H1 (cell line): ENCODE measurements around the gene ARL6IP5. TPM values are rescaled to one million over a fixed set of nuclear protein-coding genes. Genes with fewer than 3 reads are reported as not detected.

Source experiments
- CTCF ChIA-PET: fragments of 300-600 bp; sonication (Branson Sonifier 250); formaldehyde crosslinking; loops from one replicate; lab custom pipeline; 2021; ENCODE audit not compliant: partially characterized antibody; lab: Charles Lee
- POLR2A ChIA-PET: fragments of 300-600 bp; sonication (Branson Sonifier 250); formaldehyde crosslinking; loops from one replicate; lab custom pipeline; 2021; ENCODE audit warnings: inconsistent platforms; ENCODE audit not compliant: partially characterized antibody; lab: Charles Lee
- DNase-seq, 2 experiments: peaks; one replicate each; pipeline versions ENCODE4 v3.0.0 to v3.0.0-alpha.2; 2010 to 2022; ENCODE audit warnings: low spot score in 2 of 2, low read depth in 1 of 2, mixed read lengths in 1 of 2
- FAIRE-seq: peaks from 2 replicates; lab custom pipeline; 2011; peaks lifted over from hg19 to GRCh38; lab: Jason Lieb, UNC
- H2AFZ ChIP-seq: 2 replicates; pipeline ENCODE4 v1.8.1; 2012; ENCODE audit warnings: low read length, inconsistent platforms
- H2AK5ac ChIP-seq: 2 replicates; pipeline ENCODE4 v1.6.1; 2013; ENCODE audit warnings: low read depth, low read length
- H2BK120ac ChIP-seq: replicated peaks from 2 replicates; pipeline ENCODE3; 2013; ENCODE audit warnings: low read depth, low read length, inconsistent platforms
- H2BK12ac ChIP-seq: 2 replicates; pipeline ENCODE4 v1.6.1; 2013; ENCODE audit warnings: low read depth, low read length
- H2BK15ac ChIP-seq: 2 replicates; pipeline ENCODE4 v1.6.1; 2013; ENCODE audit warnings: low read length
- H2BK20ac ChIP-seq: 2 replicates; pipeline ENCODE4 v1.6.1; 2013; ENCODE audit warnings: low read length
- H2BK5ac ChIP-seq: 2 replicates; pipeline ENCODE4 v1.6.1; 2013; ENCODE audit warnings: low read depth, low read length
- H3K14ac ChIP-seq: 2 replicates; pipeline ENCODE4 v1.6.1; 2013; ENCODE audit warnings: inconsistent platforms; ENCODE audit not compliant: insufficient read length
- H3K18ac ChIP-seq: 2 replicates; pipeline ENCODE4 v1.6.1; 2013; ENCODE audit warnings: low read length; ENCODE audit errors: extremely low read depth
- H3K23ac ChIP-seq: 2 replicates; pipeline ENCODE4 v1.6.1; 2013; ENCODE audit warnings: inconsistent platforms; ENCODE audit not compliant: insufficient read length
- H3K23me2 ChIP-seq: 2 replicates; pipeline ENCODE4 v1.6.1; 2013; ENCODE audit warnings: low read depth, low read length
- H3K27ac ChIP-seq: 2 replicates; pipeline ENCODE4 v1.6.1; 2011; ENCODE audit warnings: low read depth, low read length, inconsistent platforms
- H3K27me3 ChIP-seq, 4 experiments: replicated peaks in 1 of 4; 1 replicate in 1 of 4; 2 replicates in 3 of 4; pipeline versions ENCODE4 v1.6.1 to v1.8.1; 2011 to 2013; ENCODE audit warnings: low read length in 3 of 4, mild to moderate bottlenecking in 3 of 4, inconsistent platforms in 2 of 4, mixed read lengths in 2 of 4, moderate library complexity in 1 of 4; ENCODE audit not compliant: control insufficient read depth in 3 of 4, insufficient read depth in 3 of 4; ENCODE audit errors: extremely low read depth in 1 of 4
- H3K36me3 ChIP-seq, 4 experiments: 2 replicates each; pipeline versions ENCODE4 v1.6.1 to v1.8.1; 2011 to 2013; ENCODE audit warnings: mild to moderate bottlenecking in 4 of 4, low read length in 3 of 4, moderate library complexity in 2 of 4, control low read depth in 1 of 4, inconsistent platforms in 1 of 4; ENCODE audit not compliant: insufficient read depth in 4 of 4, control insufficient read depth in 2 of 4
- H3K4ac ChIP-seq: replicated peaks from 2 replicates; pipeline ENCODE3; 2013; ENCODE audit warnings: low read length, low read depth, mixed read lengths, inconsistent platforms; ENCODE audit not compliant: insufficient read length
- H3K4me1 ChIP-seq, 4 experiments: replicated peaks in 1 of 4; 1 replicate in 1 of 4; 2 replicates in 3 of 4; pipeline versions ENCODE4 v1.6.1 to v1.8.1; 2011 to 2013; ENCODE audit warnings: low read length in 3 of 4, inconsistent platforms in 2 of 4, mixed read lengths in 1 of 4; ENCODE audit not compliant: insufficient read depth in 4 of 4, control insufficient read depth in 3 of 4
- H3K4me2 ChIP-seq, 2 experiments: 2 replicates each; pipeline versions ENCODE4 v1.6.1 to v1.8.1; 2011 to 2013; ENCODE audit warnings: low read depth in 2 of 2, low read length in 2 of 2, control low read depth in 1 of 2, inconsistent platforms in 1 of 2, mild to moderate bottlenecking in 1 of 2; ENCODE audit not compliant: insufficient read depth in 1 of 2
- H3K4me3 ChIP-seq, 4 experiments: fragments of 200-600, 300-600 bp in 1 of 4; sonication (generic), shearing (Covaris generic), sonication (Bioruptor Twin) in 1 of 4; 2 replicates each; pipeline versions ENCODE4 v1.5.1 to v1.8.1; 2011 to 2016; ENCODE audit warnings: low read length in 4 of 4, low read depth in 3 of 4, control low read depth in 2 of 4, inconsistent platforms in 2 of 4, mild to moderate bottlenecking in 2 of 4, mixed read lengths in 1 of 4, moderate library complexity in 1 of 4; ENCODE audit not compliant: insufficient read depth in 2 of 4; ENCODE audit errors: extremely low read depth in 1 of 4
- H3K56ac ChIP-seq: replicated peaks from 2 replicates; pipeline ENCODE3; 2013; ENCODE audit warnings: low read depth, mild to moderate bottlenecking, mixed read lengths, low read length, inconsistent platforms; ENCODE audit not compliant: insufficient read length
- H3K79me1 ChIP-seq: 2 replicates; pipeline ENCODE4 v1.6.1; 2013; ENCODE audit warnings: low read depth, low read length, control low read depth
- H3K79me2 ChIP-seq, 2 experiments: 2 replicates each; pipeline versions ENCODE4 v1.6.1 to v1.8.1; 2012 to 2013; ENCODE audit warnings: low read length in 2 of 2, mild to moderate bottlenecking in 2 of 2, inconsistent platforms in 1 of 2; ENCODE audit not compliant: insufficient read depth in 2 of 2, control insufficient read depth in 1 of 2
- H3K9ac ChIP-seq, 4 experiments: replicated peaks in 1 of 4; 1 replicate in 1 of 4; 2 replicates in 3 of 4; pipeline versions ENCODE4 v1.6.1 to v1.8.1; 2011 to 2013; ENCODE audit warnings: low read depth in 3 of 4, low read length in 3 of 4, control low read depth in 2 of 4, mild to moderate bottlenecking in 2 of 4, moderate library complexity in 2 of 4, inconsistent platforms in 1 of 4; ENCODE audit errors: extremely low read depth in 1 of 4
- H3K9me3 ChIP-seq, 2 experiments: 2 replicates each; pipeline versions ENCODE4 v1.6.1 to v1.8.1; 2012 to 2013; ENCODE audit warnings: mild to moderate bottlenecking in 2 of 2, moderate library complexity in 2 of 2, control low read depth in 1 of 2, inconsistent platforms in 1 of 2, low read depth in 1 of 2, low read length in 1 of 2, mixed read lengths in 1 of 2; ENCODE audit not compliant: insufficient read depth in 2 of 2
- H4K20me1 ChIP-seq, 2 experiments: replicated peaks in 1 of 2; 2 replicates each; pipeline versions ENCODE3 to v1.8.1; 2011 to 2013; ENCODE audit warnings: inconsistent platforms in 2 of 2, low read length in 2 of 2, mild to moderate bottlenecking in 1 of 2; ENCODE audit not compliant: insufficient read depth in 2 of 2, control insufficient read depth in 1 of 2
- H4K5ac ChIP-seq: 2 replicates; pipeline ENCODE4 v1.6.1; 2013; ENCODE audit warnings: low read length, low read depth, mixed read lengths, inconsistent platforms; ENCODE audit not compliant: insufficient read length
- H4K8ac ChIP-seq: 2 replicates; pipeline ENCODE4 v1.8.0; 2013; ENCODE audit warnings: mild to moderate bottlenecking, moderate library complexity, low read length, inconsistent platforms; ENCODE audit not compliant: insufficient read depth; ENCODE audit errors: extremely low read depth
- H4K91ac ChIP-seq: replicated peaks from 2 replicates; pipeline ENCODE3; 2013; ENCODE audit warnings: low read length, mixed read lengths, inconsistent platforms; ENCODE audit not compliant: insufficient read length
- BRCA1 ChIP-seq: IDR thresholded peaks from 2 replicates; pipeline ENCODE4 v1.6.1; 2012; ENCODE audit warnings: low read depth, low read length, improper control_type of control experiment
- CBX8 ChIP-seq: fragments of 300-800, 300-1000 bp; sonication (generic); IDR thresholded peaks from 2 replicates; pipeline ENCODE4 v1.7.1; 2016; ENCODE audit warnings: low read depth, low read length, borderline replicate concordance
- CEBPB ChIP-seq: IDR thresholded peaks from 2 replicates; pipeline ENCODE4 v1.6.1; 2012; ENCODE audit warnings: low read depth, low read length
- CHD1 ChIP-seq: IDR thresholded peaks from 2 replicates; pipeline ENCODE4 v1.6.1; 2012; ENCODE audit warnings: low read depth, low read length, improper control_type of control experiment
- GABPA ChIP-seq: IDR thresholded peaks from 2 replicates; pipeline ENCODE4 v1.6.1; 2011; ENCODE audit warnings: mild to moderate bottlenecking, low read length, moderate library complexity, borderline replicate concordance; ENCODE audit not compliant: insufficient read depth
- HDAC2 ChIP-seq, 2 experiments: fragments of 300-600 bp in 1 of 2; sonication (generic) in 1 of 2; IDR thresholded peaks; 2 replicates each; pipeline ENCODE4 v1.6.1; 2011 to 2012; ENCODE audit warnings: low read depth in 2 of 2, low read length in 2 of 2, mild to moderate bottlenecking in 2 of 2, moderate library complexity in 2 of 2, borderline replicate concordance in 1 of 2, inconsistent platforms in 1 of 2
- NANOG ChIP-seq: IDR thresholded peaks from 2 replicates; pipeline ENCODE4 v1.6.1; 2011; ENCODE audit warnings: low read length, low read depth, mild to moderate bottlenecking, inconsistent platforms; ENCODE audit not compliant: insufficient read depth, poor library complexity, severe bottlenecking
- PHF8 ChIP-seq: fragments of 200-600 bp; sonication (generic); conservative IDR thresholded peaks from 2 replicates; pipeline ENCODE4 v1.7.1; 2012; ENCODE audit warnings: low read depth, mild to moderate bottlenecking, inconsistent platforms, low read length, moderate library complexity
- RNF2 ChIP-seq: fragments of 200-900, 300-1000 bp; sonication (generic); IDR thresholded peaks from 2 replicates; pipeline ENCODE4 v1.7.1; 2016; ENCODE audit warnings: borderline replicate concordance, low read depth, mild to moderate bottlenecking, antibody characterized with exemption, low read length; ENCODE audit not compliant: poor library complexity, severe bottlenecking; ENCODE audit errors: missing control alignments
- TCF12 ChIP-seq: IDR thresholded peaks from 2 replicates; pipeline ENCODE4 v1.6.1; 2011; ENCODE audit warnings: low read depth, mild to moderate bottlenecking, low read length
- polyA plus RNA-seq, 7 experiments: library from polyadenylated mRNA; depleted of rRNA in 3 of 7; stranded (reverse) in 5 of 7; unstranded in 2 of 7; fragments of >200 nt in 5 of 7; fragments of 200-250 nt in 2 of 7; gene quantifications; 1 replicate in 5 of 7; 2 replicates in 1 of 7; 4 replicates in 1 of 7; pipeline versions ENCODE4 v1.2.1 to v1.2.3, GENCODE V29; 2011 to 2013; ENCODE audit warnings: missing spikeins in 2 of 7, mixed read lengths in 2 of 7
- total RNA-seq: library from RNA; stranded (reverse); fragmentation: NEBNext Ultra II Directional; extraction: Animal tissue kit (Norgen Biotek cat#: 25700); gene quantifications from 2 replicates; pipeline ENCODE4 v1.2.1, GENCODE V29; 2021
- TF ChIP-seq, protein P1 (sequence below): IDR thresholded peaks from 2 replicates; pipeline ENCODE4 v1.6.1; 2011; ENCODE audit warnings: low read length, improper control_type of control experiment

The ARL6IP5 gene
- total and polyA plus RNA-seq, 2 of the 8 experiments (the other 6 are each of a cell fraction or from before 2014, with no cell fraction given), result 24.9 to 30.1 TPM

DNA sequence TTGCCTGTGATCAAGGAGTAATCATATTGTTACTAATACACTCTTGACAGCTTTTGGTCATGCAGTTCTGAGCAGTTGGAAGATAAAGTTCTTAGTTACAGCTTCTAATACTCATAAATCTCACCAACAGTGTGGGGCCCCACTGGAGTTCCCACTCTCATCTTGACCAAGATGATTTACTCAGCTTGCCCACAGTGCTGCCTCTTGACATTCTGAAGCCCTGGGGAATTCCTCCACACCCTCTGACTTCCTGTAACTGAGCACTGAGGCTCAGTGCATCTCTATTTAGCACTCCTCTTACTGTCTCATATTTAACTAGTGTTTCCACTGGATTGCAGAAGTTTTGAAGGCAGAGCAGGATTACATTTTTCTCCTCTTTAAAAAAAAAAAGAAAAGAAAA, 1.9 kb upstream of the ARL6IP5 start:
- no peak for DNase-seq
- H4K8ac ChIP-seq, result no peak overlapping the region
- CTCF ChIA-PET, result interaction anchor here (0.7 to 1.5 kb wide), 2 partner anchors 38 to 791 kb away, joined by 3 to 4 read pairs; no protein-coding TSS in a partner anchor
- TF ChIP-seq RNF2 (no peak), GABPA (no peak), TCF12 (no peak), CHD1 (no peak), BRCA1 (no peak), HDAC2 (IDR thresholded peaks at IDR 0.05; ENCODE audit: borderline replicate concordance in 1 of 2, low read depth in 2 of 2, low read length in 2 of 2) (no peak), CBX8 (no peak), NANOG (no peak), CEBPB (no peak), PHF8 (no peak)
- TF ChIP-seq, protein P1, sequence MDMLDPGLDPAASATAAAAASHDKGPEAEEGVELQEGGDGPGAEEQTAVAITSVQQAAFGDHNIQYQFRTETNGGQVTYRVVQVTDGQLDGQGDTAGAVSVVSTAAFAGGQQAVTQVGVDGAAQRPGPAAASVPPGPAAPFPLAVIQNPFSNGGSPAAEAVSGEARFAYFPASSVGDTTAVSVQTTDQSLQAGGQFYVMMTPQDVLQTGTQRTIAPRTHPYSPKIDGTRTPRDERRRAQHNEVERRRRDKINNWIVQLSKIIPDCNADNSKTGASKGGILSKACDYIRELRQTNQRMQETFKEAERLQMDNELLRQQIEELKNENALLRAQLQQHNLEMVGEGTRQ, result no peak

More for the DNA sequence above, 1.9 kb upstream of the ARL6IP5 start:
- Histone ChIP-seq H3K9me3 (no peaks in the 10 kb centered on the region), H2BK120ac (no peak overlapping the region), H4K91ac (no peak overlapping the region), H3K14ac (no peak overlapping the region), H3K4me1 (peaks cover 5 to 15% (median 11%) of the 10 kb centered on the region in 4 experiments), H3K36me3 (no peaks in the 10 kb centered on the region), H3K4me2 (no peak overlapping the region), H3K56ac (no peak overlapping the region), H2BK15ac (no peak overlapping the region), H3K79me1 (no peaks in the 10 kb centered on the region; the same call in 1 of the 2 replicates), H3K18ac (no peak overlapping the region), H4K5ac (no peak overlapping the region), H3K79me2 (peaks cover 0 to 20% of the 10 kb centered on the region in 2 experiments; a peak in 2 of 4 replicates), H2BK5ac (no peak overlapping the region), H3K27me3 (no peaks in the 10 kb centered on the region), H2BK20ac (no peak overlapping the region), H3K9ac (no peak overlapping the region), H2BK12ac (no peak overlapping the region), H3K27ac (no peak overlapping the region), H4K20me1 (no peaks in the 10 kb centered on the region), H3K4me3 (no peak overlapping the region), H2AK5ac (no peak overlapping the region), H3K23me2 (peaks cover 8% of the 10 kb centered on the region), H3K4ac (no peak overlapping the region), H2AFZ (no peak overlapping the region), H3K23ac (no peak overlapping the region)
- POLR2A ChIA-PET, result interaction anchor here (1.4 kb wide), 1 partner anchor 30 kb away, joined by 3 read pairs; the partner anchor contains the start of gene TMF1
- FAIRE-seq, result no peak
